Activated CD4-positive, CD25-positive, alpha-beta regulatory T cell treated with anti-CD3 and anti-CD28 coated beads, Interleukin-2, amount 50 U/mL, for 16 hours (primary cell): Measurements from ENCODE around the gene KNSTRN.

Experiments used
- DNase-seq: peaks from one replicate; pipeline ENCODE4 v3.0.0-alpha.2; 2020; ENCODE audit warnings: low read depth, low spot score

Gene KNSTRN

GRCh38 chr15:40345867-40346578 lies 36.5 kb upstream of the KNSTRN start:
- DNase-seq: no peak

GRCh38 chr15:40346579-40347558 lies 35.7 kb upstream of the KNSTRN start:
- no peak for DNase-seq

DNA sequence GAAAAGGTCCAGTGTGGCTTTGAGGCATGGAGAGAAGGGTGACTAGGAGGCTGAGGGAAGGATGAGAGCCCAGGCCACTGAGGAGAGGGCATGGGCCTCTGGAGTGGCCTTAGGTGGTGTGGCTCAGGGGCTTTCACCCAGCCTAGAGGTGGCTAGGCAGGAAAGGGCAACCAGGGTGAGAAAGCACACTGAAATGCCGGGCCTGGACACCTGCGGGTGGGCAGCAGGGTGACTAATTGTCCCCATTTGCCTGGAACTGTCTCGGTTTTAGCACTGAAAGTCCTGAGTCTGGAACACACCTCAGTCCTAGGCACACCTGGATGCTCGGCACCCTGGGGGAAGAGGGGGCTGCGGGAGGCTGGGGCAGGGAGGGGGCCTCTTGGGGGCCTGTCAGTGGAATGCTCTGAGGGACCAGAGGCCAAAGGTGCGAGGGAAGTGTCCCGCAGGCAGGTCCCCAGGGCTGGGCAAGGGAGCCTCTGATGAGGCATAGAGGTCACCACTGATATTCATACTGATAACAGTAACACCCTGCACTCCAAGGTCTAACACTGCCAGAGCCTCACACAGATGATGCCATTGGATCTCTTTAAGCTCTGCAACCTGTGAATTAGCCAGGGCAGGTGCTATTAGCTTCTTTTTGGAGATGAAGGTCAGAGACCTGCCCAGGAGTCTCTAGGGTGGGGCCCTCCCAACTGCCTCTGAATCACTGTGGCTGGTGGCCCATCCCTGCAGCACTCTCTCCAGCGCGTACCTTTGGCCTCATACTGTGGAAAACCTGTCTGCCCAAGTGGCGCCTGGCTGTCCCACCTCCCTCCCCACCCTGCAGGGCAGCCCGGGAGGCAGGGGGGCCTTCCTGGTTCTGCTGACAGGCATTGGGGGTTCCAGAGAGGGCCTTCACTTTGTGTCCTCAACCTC lies 34.7 kb upstream of the KNSTRN start:
- no peak for DNase-seq

DNA sequence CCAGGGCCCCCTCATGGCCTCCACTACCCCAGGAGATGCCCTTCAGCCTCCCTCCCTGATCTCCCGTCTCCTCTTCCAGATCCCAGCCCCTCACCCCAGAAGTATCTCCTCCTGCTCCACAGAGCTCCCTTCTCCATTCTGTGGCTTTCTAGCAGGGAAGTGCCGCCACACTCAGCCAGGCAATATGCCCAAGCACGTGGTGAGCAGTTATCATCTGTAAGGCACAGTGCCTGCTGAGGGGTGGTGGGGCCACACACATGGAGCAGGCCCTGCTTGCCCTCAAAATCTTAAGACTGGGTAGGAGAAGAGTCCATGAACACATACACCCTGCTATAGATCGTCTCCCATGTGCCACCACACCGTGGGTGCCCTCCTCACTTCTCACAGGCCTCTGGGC lies 34.0 kb upstream of the KNSTRN start:
- DNase-seq: no peak

- no peak for DNase-seq
Measured at GRCh38 chr15:40349163-40349562, 33.4 kb upstream of the KNSTRN start.

GRCh38 chr15:40352281-40352901 lies 30.1 kb upstream of the KNSTRN start:
- DNase-seq: no peak

- DNase-seq: no peak
Measured at GRCh38 chr15:40353697-40354096, 28.8 kb upstream of the KNSTRN start.

- DNase-seq: no peak
Measured at GRCh38 chr15:40354408-40355171, 27.9 kb upstream of the KNSTRN start.

- DNase-seq: no peak
Measured at GRCh38 chr15:40355976-40356585, 26.4 kb upstream of the KNSTRN start.

DNA sequence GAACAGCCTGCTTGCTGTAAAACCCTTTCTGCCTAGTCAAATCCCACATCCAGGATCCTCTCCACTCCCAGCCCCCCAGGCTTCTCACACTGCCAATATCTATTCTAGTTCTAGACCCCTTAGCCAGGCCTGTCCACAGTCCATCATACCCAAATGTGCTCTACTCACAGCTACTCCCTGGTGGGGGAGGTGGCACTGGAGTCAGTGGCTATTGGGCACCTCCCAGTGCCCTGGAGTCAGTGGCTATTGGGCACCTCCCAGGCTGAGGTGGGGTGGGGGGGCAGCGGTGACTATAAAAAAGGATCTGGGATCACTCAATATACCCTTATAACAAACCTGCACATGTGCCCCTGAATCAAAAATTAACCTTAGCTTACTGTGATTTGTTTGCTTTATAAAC lies 25.3 kb upstream of the KNSTRN start:
- DNase-seq: no peak

GRCh38 chr15:40357723-40358470 lies 24.6 kb upstream of the KNSTRN start, which contains the start of gene DISP2:
TSS of gene DISP2 (plus strand) at chr15:40358219. CDS start at chr15:40358322, 103 bp downstream.
- DNase-seq: peak; percentile 71

- no peak for DNase-seq
Measured at GRCh38 chr15:40358471-40359353, 23.8 kb upstream of the KNSTRN start.

GRCh38 chr15:40360015-40360414 lies 22.5 kb upstream of the KNSTRN start:
- no peak for DNase-seq

DNA sequence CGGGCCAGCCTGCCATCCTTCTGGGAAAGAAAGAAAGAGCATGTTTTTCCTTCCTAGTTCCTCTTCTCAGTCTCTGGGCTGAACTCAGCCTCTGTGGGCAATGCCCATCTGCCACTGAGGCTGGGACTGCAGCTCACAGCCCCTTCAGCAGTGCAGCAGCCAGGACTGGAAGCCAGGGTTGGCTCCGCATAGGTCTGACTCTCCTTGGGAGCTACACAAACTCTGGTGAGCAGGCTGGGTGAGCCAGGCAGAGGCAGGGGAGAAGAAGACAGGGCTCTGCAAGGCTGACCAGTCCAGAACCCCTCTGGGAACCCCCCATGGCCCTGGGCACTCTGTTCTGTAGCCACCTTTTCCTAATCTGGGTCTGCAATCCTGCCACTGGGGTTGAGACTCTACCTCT lies 20.9 kb upstream of the KNSTRN start:
- no peak for DNase-seq

DNA sequence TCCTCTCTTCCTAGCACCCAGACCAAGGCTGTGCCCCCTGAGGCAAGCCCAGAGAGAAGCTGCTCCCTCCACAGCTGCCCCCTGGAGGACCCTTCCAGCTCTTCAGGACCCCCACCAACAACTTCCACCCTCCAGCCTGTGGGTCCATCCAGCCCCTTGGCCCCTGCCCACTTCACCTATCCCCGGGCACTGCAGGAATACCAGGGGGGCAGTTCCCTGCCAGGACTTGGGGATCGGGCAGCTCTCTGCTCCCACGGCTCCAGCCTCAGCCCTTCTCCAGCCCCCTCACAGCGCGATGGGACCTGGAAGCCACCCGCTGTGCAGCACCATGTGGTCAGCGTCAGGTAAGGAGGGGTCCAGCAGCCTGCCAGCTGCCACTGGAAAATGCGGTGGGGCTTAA lies 18.9 kb upstream of the KNSTRN start:
- no peak for DNase-seq

- no peak for DNase-seq
Measured at GRCh38 chr15:40364251-40364650, 18.3 kb upstream of the KNSTRN start.

DNA sequence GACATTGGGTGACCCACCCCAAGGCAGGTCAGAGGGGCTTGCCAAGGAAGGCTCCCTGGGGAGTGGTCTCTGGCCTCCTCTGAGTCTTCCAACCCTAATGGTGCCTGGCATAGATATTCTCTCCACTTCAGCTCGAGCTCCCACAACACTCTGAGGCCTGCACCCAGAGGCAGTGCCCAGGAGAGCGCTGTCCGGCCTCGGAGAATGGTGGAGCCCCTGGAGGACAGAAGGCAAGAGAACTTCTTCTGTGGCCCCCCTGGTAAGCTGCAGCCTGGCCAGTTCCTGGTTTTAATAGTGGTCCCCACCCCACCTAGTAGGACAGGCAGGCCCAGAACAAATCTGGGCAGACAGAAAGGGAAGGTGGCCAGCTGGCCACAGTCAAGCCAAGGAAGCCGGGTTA lies 17.5 kb upstream of the KNSTRN start:
- no peak for DNase-seq
